B cell (primary cell): ENCODE results near the gene RAB31.

ENCODE experiments used
- EZH2 ChIP-seq: IDR thresholded peaks from 2 replicates; pipeline ENCODE4 v1.6.1; 2012; ENCODE audit warnings: borderline replicate concordance, low read depth, mild to moderate bottlenecking, moderate library complexity, low read length; ENCODE audit not compliant: insufficient read depth, poor library complexity, severe bottlenecking
- TF ChIP-seq, protein P1 (sequence below): fragments of 200-600 bp; IDR thresholded peaks from one replicate; pipeline ENCODE4 v1.8.0; 2022; ENCODE audit warnings: antibody characterized with exemption, mild to moderate bottlenecking

DNA sequence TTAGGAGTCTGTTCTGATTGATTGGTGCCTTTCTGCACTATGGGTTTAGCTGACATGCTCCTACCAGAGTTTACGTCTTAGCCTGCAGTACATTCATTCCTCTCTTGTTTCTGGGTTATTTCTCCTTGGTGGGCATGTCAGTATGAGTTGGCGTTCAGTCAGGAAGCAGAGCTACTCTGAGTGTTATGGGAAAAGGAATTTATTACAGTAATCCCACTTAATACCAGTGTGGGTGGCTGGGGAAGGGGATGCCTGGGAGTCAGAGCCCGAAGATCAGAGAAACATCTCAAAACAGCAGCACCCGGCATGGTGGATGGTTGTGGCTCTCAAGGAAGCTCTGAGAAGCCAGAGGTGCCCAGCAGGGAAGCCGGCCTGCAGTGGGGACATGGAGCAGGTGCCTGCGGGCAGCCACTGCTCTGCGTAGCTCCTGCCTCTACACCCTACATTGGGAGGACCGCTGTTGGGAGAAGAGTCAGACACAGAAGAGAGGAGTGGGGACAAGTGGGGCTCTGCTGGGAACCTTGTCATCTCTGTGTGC is 48.9 kb downstream of the RAB31 start:
- TF ChIP-seq, protein P1, sequence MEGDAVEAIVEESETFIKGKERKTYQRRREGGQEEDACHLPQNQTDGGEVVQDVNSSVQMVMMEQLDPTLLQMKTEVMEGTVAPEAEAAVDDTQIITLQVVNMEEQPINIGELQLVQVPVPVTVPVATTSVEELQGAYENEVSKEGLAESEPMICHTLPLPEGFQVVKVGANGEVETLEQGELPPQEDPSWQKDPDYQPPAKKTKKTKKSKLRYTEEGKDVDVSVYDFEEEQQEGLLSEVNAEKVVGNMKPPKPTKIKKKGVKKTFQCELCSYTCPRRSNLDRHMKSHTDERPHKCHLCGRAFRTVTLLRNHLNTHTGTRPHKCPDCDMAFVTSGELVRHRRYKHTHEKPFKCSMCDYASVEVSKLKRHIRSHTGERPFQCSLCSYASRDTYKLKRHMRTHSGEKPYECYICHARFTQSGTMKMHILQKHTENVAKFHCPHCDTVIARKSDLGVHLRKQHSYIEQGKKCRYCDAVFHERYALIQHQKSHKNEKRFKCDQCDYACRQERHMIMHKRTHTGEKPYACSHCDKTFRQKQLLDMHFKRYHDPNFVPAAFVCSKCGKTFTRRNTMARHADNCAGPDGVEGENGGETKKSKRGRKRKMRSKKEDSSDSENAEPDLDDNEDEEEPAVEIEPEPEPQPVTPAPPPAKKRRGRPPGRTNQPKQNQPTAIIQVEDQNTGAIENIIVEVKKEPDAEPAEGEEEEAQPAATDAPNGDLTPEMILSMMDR, result no peak
- TF ChIP-seq EZH2, result no peak
